HL-60/S4 treated with phorbol 12-myristate 13-acetate at 8.2 ng/mL for 4 days and 3 days (cell line): ENCODE measurements around the gene PHF10.
"Not testable (repeated sequence)": the region's sequence is repeated elsewhere in the genome, so short reads cannot be mapped to it uniquely, and the experiment has no call there.

Experiments
- in situ Hi-C: fragments of 300-500 bp; cut with MboI; formaldehyde crosslinking; loops from 2 replicates; pipeline ENCODE4 v1.15.0; 2022; ENCODE audit warnings: low sequenced_read_pairs

PHF10 gene

DNA sequence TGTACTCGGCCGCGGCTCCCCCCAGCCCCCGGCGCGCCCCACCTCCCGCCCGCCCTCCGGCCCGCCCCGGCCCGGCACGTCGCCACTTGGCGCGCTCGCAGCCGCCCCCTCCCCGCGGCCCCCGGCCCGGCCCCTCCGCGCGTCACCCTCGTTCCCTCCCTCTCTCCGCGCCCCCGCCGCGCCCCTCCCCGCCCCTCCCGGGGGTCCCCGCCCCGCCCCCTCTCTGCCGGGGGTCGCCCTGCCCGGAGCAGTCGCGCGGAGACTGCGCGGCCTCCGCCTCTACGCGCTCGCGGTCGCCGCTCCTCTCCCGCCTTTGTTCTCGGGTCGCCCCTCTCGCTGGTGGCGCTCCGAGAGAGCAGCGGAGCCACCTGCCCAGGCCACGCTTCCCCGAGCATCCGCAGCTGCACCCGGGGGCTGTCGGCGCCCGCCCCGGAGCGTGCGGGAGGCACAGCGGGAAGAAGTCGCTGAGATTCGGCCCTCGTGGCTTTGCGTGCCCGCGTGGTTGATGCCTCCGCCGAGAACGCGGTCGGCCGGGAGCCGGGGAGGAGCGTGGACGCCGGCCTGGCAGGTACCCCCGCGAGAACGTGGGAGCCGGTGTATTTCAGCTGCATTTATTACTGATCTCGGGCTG, at the start of gene PHF10:
Gene PHF10 (minus strand): TSS at position 7 of the 631 bp plus-strand sequence. CDS start 569 bp downstream, outside the sequence.
- in situ Hi-C loops, result no loop called here

DNA sequence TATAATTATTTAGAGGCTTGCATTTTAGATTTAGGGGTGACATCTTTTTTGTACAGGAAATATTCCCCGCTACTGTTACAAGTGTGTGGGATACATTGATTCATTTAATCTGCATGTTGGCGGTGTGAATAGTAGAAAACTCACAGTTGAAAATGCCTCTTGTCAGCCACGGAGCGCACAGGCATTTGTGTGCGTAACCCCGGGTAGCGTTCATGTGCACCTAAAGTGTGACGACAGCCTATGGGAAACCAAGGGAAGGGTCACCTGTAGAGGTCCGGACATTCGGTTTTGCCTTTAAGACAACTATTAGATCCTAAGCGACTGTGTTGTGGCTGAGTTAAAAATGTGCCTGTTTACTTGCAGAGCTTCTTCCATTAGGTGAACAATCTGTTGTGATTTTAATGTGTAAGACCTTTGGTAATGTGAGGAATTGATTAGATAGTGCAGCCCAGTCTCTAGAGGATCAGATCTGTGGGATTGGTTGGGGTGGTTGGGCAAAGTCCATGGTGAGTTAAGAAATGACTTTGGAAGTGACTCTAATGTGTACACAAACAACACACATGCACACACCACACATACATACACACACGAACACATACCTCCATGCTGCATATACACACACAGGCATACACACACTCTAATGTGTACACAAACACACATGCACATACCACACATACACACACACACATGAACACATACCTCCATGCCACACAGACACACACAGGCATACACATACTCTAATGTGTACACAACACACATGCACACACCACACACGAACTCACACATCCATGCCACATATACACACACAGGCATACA, 42.8 kb upstream of the PHF10 start:
- in situ Hi-C loops, result no loop called here

DNA sequence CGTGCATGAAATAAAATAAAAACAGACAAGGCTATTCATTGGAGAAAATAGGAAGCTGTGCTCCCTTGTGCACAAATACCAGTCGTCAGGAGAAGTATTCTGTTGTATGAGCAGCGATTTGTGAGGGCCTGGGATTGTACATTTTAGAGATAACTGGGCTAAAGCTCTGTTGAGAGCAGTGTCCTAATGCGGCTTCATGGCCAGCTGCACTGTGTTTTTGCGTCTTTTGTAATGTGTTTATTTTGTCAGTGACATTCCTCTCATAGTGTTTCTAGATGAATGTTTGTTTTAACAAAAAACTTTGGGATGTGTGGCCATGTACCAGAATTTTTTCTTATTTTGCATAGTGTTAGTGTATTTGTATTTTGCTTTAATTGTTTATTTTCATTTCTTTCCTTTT, 41.9 kb upstream of the PHF10 start:
- in situ Hi-C loops, result no loop called here

DNA sequence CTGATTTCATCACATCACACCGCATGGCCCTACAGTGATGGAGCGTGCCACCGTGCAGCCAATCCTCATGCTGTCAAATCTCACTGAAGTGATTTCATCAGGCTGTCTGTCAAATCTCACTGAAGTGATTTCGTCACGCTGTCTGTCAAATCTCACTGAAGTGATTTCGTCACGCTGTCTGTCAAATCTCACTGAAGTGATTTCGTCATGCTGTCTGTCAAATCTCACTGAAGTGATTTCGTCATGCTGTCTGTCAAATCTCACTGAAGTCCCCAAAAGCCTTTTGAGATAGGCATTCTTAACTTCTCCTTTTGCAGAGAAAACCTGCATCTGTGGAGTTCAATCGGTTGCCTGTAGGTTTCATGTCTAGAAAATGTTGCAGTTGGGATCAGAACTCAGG, 41.5 kb upstream of the PHF10 start:
- in situ Hi-C loops, result not testable (repeated sequence)

DNA sequence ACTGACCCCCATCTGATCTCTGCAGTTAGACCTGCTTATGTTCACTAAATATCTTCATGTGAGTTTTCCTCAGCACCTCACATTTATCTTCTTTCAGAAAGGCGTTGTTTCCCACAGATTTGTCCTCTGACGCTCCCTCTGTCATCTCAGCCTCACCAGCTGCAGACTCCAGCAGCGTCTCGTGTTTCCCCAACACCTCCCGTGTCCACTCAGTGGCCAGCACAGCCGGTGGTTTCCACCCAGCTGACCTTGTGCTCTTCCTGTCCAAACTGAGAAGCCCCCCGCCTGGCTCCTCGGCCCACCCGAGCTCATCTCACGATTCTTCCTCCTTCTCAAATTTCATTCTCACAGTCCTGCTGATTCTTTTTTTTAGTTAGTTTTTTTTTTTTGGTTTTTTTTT, 39.6 kb upstream of the PHF10 start:
- in situ Hi-C loops, result no loop called here

DNA sequence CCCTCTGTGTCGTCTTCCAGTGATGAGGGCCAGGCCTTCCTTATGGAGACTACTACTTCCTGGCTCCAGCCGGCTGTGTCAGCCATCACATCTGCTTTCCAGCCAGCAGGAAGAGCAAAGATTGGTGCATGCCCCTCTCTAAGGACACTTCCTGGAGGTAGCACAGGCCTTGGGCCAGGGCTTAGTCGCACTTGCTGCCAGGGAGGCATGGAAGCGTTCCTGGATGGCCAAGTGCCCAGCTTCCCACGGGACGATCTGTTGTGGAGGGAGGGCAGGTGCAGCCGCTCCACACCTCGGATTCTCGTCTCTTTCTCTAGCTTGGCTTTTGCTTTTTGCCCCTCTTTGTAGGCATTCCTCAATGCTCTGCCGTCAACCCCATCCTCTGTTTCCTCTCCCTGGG, 39.0 kb upstream of the PHF10 start:
- in situ Hi-C loops, result no loop called here

DNA sequence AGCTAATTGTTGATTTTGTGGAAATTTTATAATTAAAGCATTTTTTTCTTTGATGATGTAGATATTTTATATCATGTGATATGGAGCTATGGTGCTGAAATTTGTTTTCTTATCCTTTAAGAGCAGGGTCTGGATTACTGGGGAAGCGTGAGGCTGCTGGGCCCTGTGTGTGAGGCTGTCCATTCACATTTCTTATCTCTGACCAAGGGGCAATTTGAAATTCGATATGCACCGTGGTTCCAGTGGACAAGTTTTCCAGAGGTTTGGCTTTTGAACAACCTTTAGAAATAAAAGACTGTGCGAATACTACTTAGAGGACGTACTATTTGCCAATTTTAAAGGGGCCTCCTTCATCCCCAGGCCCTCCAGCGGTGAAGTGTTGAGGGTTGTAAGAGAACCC, 30.9 kb upstream of the PHF10 start:
- in situ Hi-C loops, result no loop called here

DNA sequence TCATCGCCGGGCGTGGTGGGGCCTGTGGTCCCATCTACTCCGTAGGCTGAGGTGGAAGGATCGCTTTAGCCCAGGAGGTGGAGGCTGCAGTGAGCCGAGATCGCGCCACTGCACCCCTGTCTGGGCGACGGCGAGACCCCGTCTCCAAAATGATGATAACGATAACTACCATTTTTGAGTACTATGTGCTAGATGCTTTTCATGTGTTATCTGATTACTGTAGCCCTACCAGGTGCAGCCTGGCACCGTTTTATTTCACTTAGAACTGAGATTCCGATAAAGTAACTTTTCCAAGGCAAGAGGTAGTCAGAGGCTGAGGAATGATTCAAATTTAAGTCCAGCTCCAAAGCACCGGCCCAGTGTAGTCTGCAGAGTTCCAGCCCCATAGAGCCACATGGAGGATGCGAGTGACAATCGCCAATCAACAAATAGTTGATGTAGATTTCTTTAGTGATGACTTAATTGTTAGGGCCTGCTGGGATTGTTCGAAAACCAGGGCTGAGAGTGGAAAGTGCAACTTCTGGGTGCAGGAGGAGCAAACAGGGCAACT, 27.8 kb upstream of the PHF10 start:
- in situ Hi-C loops, result no loop called here

DNA sequence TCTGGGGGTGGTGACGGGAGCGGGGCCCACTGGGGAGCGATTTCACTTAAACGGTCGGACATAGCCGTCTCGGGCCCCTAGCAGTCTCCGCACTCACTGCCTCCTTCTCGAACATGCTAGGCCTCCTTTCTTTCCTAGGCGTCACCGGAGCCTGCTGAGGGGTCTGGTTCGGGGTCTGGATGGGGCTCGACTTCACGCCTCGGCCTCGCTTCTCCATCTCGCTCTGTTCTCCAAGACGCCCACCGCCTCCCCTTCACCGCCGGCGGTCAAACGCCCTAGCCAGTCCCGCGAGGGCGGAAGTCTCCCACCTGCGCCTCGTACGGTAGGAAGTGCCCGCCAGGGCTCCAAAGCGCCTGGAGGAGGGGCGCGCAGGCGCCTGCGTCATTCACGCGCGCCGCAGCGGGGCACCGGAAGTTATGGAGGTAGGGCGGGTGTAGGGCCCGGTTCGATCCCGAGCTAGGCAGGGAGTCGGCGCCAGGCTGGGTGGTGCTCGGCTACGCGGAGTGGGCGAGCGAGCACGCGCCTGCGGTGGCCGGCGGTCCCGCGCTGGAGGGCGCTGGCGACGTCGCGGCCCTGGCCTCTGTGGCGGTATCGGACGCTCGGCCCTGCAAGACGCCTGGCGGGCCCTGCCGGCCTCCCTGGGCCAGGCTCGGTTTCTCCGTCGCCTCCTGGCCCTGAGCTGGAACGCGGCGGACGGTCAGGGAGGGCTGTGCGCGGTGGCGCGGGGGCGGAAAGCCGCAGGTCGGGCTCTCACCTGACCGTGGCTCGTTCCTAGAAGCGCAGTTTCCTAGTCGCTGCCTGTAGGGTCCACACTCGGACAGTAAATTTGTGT, 27.2 kb upstream of the PHF10 start, which contains the start of the genes DYNLT2 and ERMARD:
Gene DYNLT2 (minus strand): TSS at position 331 of the 832 bp plus-strand sequence. CDS start 114 bp downstream, at position 217.
Gene ERMARD (plus strand): TSS at position 381 of the 832 bp plus-strand sequence. CDS start 36 bp downstream, at position 417.
- in situ Hi-C loops, result no loop called here

DNA sequence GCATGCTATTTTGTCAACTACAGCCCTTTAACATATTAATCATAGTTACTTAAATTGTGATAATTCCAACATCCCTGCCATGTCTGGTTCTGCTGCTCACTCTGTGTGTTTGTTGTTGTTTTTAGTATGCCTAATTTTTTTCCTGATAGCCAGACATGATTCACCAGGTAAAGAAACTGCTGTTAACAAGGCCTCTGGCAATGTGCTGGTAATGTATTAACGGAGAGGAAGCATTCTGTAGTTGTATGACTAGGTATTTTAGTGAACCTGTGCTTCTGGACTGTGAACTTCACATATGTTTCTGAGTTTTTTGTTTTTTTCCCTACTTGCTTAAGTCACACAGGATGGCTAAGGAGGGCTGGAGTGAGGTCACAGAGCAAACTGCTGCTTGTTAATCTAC, 22.3 kb upstream of the PHF10 start:
- in situ Hi-C loops, result no loop called here

DNA sequence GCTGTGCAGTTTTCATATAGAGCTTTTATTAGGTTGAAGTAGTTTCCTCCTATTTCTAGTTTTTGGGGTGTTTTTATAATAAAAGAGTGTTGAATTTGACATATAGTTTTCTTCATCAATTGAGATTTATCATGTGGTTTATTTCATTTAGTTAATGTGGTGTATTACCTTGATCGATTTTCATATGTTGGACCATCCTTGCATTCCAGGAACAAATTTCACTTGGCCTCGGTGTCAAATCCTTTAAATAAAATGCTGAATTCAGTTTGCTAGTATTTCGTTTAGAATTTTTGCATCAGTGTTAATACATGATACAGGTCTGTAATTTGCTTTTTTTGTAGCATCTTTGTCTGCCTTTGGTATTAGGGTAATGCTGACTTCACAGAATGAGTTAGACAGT, 21.1 kb upstream of the PHF10 start:
- in situ Hi-C loops, result no loop called here

DNA sequence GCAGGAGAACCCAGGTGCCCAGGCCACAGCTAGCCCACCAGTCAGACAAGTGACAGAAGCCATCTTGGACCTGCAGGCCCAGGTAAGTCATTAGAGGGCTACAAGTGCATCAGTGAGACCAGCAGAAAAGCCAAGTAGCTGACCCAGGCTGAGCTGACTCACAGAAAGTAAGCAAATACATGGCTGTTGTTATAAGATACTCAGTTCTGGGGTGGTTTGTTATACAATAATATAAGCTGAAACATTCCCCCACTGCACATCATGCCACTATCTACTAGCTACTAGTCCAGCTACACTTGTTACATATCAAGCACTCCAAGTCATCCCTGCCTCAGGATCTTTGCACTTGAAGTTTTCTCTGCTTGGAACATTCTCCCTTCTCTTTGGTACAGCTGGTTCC, 17.0 kb upstream of the PHF10 start:
- in situ Hi-C loops, result no loop called here

DNA sequence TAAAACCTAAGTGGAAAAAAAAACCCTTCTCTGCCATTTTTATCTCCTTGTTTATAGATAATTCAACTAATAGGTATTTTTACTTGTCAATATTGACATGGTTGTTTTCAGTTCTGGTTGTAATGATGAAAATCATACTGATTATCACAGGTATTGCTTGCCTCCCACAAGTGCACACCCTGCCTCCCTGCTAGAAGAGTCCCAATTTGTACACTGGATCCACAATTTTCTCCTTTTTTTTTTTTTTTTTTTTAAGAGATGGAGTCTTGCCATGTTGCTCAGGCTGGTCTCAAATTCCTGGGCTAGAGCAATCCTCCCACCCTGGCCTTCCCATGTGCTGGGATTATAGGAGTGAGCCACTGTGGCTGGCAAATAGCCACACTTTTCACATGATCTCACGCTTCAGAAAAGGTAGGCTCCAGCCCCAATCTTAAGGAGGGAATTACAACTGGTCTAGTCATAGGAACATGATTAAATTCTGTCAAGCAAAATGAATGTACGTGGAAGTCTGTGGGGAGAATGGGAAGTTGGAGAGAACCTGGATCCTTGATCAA, 14.8 kb upstream of the PHF10 start:
- in situ Hi-C loops, result no loop called here

DNA sequence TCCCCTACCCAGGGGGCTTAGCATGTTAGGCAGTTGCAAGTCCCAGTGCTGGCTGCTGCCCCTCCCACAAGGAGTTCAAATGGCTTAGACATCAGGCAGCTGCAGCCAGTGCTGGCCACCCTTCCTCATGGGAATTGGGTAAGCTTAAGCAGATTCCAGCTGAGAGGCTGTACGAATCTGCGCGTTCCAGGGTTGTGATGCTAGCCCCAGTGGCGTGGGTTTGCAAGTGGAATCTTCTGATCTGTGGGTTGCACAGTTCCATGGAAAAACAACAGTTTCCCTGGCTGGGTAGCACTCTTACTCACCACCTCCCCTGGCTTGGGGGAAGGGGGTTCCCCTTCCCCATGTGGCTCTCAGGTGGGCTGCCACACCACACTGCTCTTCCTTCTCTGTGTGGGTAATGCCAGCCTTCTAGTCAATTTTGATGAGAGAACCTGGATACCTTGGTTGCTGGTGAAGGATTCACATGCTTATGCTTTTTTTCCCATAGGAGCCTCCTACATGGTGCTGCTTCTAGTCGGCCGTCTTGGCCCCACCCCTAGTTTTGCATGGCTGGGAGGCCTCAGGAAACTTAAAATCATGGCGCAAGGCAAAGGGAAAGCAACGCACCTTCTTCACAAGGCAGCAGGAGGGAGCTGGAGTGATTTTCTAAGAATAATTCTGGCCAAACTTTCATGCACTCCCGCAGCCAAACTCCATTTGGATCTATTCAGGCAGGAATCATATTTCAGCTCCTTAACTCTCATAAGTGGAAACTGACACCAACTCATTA, 14.1 kb upstream of the PHF10 start:
- in situ Hi-C loops, result no loop called here

DNA sequence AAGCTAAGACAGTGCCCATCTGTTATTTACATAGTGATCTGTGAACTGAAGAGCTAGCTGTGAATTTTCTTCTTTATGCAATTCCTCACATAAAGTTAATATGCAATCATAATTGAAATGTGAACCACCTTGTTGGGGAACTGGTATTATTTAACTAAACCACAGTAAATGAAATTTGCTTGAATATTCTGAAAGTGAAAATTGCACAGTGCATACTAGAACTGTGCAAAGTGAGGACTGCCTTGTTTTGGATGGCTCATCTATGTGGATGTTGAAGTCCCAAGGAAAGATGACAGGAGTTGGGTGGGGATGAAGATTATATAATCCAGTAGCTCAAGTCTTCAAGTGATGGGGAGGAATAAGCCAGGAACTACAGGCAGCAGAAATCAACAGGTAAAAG, 5.7 kb upstream of the PHF10 start:
- in situ Hi-C loops, result no loop called here

DNA sequence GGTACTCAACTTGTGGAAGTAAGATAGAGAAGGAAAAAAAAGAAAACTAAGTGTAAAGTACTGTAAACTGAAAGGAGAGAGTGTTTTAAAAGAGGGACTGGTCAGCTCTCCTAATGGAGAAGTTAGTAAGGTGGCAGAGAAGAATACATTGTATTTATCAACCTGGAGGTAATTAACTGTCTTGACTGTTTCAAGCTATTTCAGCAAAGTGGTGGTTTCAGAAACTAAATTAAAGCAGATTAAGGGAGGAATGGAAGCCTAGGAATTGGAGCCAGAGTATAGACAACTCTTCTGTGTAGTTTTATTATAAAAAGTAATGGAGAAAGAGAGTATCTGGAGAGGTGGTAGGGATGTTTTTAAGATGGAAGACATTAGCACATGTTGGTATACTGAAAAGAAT, 2.7 kb upstream of the PHF10 start:
- in situ Hi-C loops, result no loop called here

DNA sequence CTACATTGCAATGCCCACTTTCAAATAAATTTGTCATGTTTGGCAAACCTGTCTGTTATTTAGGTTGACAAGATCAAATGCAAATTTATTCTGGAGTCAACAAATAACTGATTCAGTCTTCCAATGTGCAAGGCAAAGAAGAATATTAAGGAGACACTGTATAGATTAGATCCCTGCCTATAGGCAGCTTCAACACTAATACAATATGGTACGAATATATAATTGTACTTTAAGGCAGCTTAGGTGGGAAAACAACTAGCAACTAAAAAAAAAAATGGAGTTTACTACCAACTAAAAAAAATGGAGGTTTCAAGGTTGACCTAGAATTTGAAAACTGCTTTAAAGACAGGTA, 1.7 kb upstream of the PHF10 start:
- in situ Hi-C loops, result no loop called here

DNA sequence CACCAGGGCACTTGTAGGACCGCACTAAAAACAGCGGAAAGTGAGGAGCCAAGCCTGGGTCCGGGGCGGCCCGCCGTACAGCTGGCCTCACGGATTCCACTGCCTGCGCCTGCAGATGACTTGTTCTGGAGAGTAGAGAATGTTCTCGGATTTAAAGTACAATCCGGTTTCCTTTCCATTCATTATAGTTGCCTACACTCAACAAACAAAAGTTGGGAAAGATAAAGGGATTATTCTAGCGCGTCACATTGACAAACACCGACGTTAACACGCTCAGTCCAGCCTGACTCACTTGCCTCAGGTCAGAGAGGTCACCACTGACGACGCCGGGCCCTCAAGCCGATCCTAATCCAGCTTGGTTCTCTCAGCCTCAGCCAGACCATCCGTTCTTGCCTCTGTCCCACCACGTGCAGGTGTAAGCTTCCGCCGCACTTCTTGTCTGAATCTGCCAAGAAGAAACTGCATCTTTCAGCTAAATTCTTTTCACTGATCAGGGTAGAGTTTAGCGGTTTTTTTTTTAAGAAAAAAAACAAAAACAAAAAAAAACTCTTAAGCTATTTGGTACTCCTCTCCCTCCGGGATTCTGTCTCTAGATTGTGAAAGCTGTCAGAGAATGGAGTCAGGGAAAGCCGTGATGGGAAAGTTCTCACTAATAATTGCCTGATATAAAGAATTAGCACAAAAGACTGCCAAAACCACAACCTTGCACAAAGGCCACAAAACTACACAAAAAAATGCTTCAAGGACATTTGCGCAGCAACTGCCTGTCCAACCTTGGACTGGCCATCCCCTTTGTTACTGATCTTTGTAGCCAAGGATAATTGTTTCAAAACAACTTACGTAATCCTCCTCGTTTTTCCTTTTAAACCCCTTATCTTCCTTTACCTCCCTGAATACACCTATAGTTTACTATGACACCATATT, 1.1 kb upstream of the PHF10 start:
- in situ Hi-C loops, result no loop called here

DNA sequence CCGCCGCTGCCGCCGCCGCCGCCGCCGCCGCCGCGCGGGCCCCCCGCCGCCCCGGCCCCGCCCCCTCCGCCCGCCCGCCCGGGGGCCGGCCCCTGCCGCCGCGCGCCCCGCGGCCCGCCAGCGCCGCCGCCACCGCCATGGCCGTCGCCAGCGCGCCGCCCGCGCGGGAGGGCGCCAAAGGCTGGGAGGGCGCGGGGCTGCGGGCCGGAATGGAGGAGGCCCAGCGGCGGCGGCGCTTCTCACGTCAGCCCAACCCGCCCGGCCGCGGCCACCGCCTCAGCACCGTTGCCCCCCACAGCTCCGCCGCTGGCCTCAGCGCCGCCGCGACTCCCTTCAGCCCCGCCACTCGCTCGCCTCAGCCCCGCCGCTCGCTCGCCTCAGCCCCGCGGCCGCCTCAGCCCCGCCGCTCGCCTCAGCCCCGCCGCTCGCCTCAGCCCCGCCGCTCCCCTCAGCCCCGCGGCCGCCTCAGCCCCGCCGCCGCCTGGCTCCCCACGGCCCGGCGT, 258 bp downstream of the PHF10 start:
- in situ Hi-C loops, result no loop called here
